ENCODE data around the gene GABBR2. TPM values are rescaled to one million over a fixed set of nuclear protein-coding genes. Genes with fewer than 3 reads are reported as not detected.
"Not testable (repeated sequence)": the region's sequence is repeated elsewhere in the genome, so short reads cannot be mapped to it uniquely, and the experiment has no call there.

The GABBR2 gene
- total RNA-seq, 2 donors from 2014 or later = 1.2 to 1.3 TPM

GRCh38 chr9:98687911-98688310 is 20.8 kb downstream of the GABBR2 start:
- 91 to 100% methylated on average over 1 of the region's 1 CpG for WGBS, 2 experiments (ENCODE audit: insufficient coverage in 1 of 2, insufficient read length in 1 of 2)
- Histone ChIP-seq H3K36me3 (ENCODE audit: control insufficient read depth, insufficient read depth, low read length) (no peaks in the 10 kb centered on the region), H3K4me3 (ENCODE audit: low read length) (no peak overlapping the region), H3K4me1 (ENCODE audit: control insufficient read depth, insufficient read depth, low read length) (no peaks in the 10 kb centered on the region), H3K27me3 (ENCODE audit: control insufficient read depth, insufficient read depth, low read length, poor library complexity, severe bottlenecking) (no peaks in the 10 kb centered on the region), H3K9me3 (ENCODE audit: control insufficient read depth, low read length) (no peaks in the 10 kb centered on the region), H3K9ac (ENCODE audit: extremely low read depth, low read length, poor library complexity, severe bottlenecking) (no peak overlapping the region), H3K27ac (ENCODE audit: low read depth, low read length) (no peak overlapping the region)
- TF ChIP-seq CTCF (conservative IDR thresholded peaks at IDR 0.05) = no peak
- H3K27ac Mint-ChIP-seq = peak overlapping the region; percentile 55
- H3K36me3 Mint-ChIP-seq (ENCODE audit: low read depth) = no peaks in the 10 kb centered on the region
- peaks cover 9% of the 10 kb centered on the region for H3K4me1 Mint-ChIP-seq
- H3K4me3 Mint-ChIP-seq = no peak overlapping the region
- no peak for DNase-seq
- H3K9me3 Mint-ChIP-seq = no peaks in the 10 kb centered on the region
- H3K27me3 Mint-ChIP-seq (ENCODE audit: insufficient read depth) = no peaks in the 10 kb centered on the region

GRCh38 chr9:98686961-98687855 is 21.5 kb downstream of the GABBR2 start:
- Mint-ChIP-seq H3K4me1 (peaks cover 9% of the 10 kb centered on the region), H3K27me3 (ENCODE audit: insufficient read depth) (no peaks in the 10 kb centered on the region), H3K4me3 (no peak overlapping the region), H3K27ac (peak overlapping the region; percentile 55), H3K36me3 (ENCODE audit: low read depth) (no peaks in the 10 kb centered on the region), H3K9me3 (no peaks in the 10 kb centered on the region)
- no peaks in the 10 kb centered on the region for H3K4me1 ChIP-seq (ENCODE audit: control insufficient read depth, insufficient read depth, low read length)
- H3K9ac ChIP-seq (ENCODE audit: extremely low read depth, low read length, poor library complexity, severe bottlenecking) = no peak overlapping the region
- 81 to 85% methylated on average over 3 to 7 of the region's 7 CpGs for WGBS, 2 experiments (ENCODE audit: insufficient coverage in 1 of 2, insufficient read length in 1 of 2)
- H3K27ac ChIP-seq (ENCODE audit: low read depth, low read length) = no peak overlapping the region
- no peaks in the 10 kb centered on the region for H3K36me3 ChIP-seq (ENCODE audit: control insufficient read depth, insufficient read depth, low read length)
- no peaks in the 10 kb centered on the region for H3K9me3 ChIP-seq (ENCODE audit: control insufficient read depth, low read length)
- peak; percentile 57 for DNase-seq
- no peaks in the 10 kb centered on the region for H3K27me3 ChIP-seq (ENCODE audit: control insufficient read depth, insufficient read depth, low read length, poor library complexity, severe bottlenecking)
- no peak for TF ChIP-seq CTCF (conservative IDR thresholded peaks at IDR 0.05)
- H3K4me3 ChIP-seq (ENCODE audit: low read length) = no peak overlapping the region

GRCh38 chr9:98684816-98685215 is 23.9 kb downstream of the GABBR2 start:
- not testable (repeated sequence) for H3K4me3 ChIP-seq (ENCODE audit: low read length); H3K9me3 Mint-ChIP-seq; H3K27ac ChIP-seq (ENCODE audit: low read depth, low read length); DNase-seq; H3K27ac Mint-ChIP-seq; H3K4me1 ChIP-seq (ENCODE audit: control insufficient read depth, insufficient read depth, low read length); H3K9ac ChIP-seq (ENCODE audit: extremely low read depth, low read length, poor library complexity, severe bottlenecking); H3K9me3 ChIP-seq (ENCODE audit: control insufficient read depth, low read length); H3K27me3 Mint-ChIP-seq (ENCODE audit: insufficient read depth); H3K36me3 ChIP-seq (ENCODE audit: control insufficient read depth, insufficient read depth, low read length); H3K4me1 Mint-ChIP-seq; H3K36me3 Mint-ChIP-seq (ENCODE audit: low read depth); H3K27me3 ChIP-seq (ENCODE audit: control insufficient read depth, insufficient read depth, low read length, poor library complexity, severe bottlenecking); H3K4me3 Mint-ChIP-seq
- WGBS, 2 experiments (ENCODE audit: insufficient coverage in 1 of 2, insufficient read length in 1 of 2) = 93 to 100% methylated on average over 2 of the region's 2 CpGs
